Spleen (tissue), 7 donors: ENCODE results near the gene DOCK4.

ENCODE experiments used
- CTCF ChIP-seq, 11 experiments: fragments of 200-600 bp in 7 of 11; fragments of 450-650 bp in 4 of 11; sonication (generic) in 4 of 11; IDR thresholded peaks in 8 of 11; conservative IDR thresholded peaks in 3 of 11; 1 replicate in 7 of 11; 2 replicates in 4 of 11; pipeline versions ENCODE4 v1.4.0 to v1.8.0; 2016 to 2021; ENCODE audit warnings: antibody characterized with exemption in 11 of 11, inconsistent platforms in 4 of 11, mild to moderate bottlenecking in 1 of 11
- POLR2AphosphoS5 ChIP-seq, 3 donors: sonication (generic); formaldehyde crosslinking; IDR thresholded peaks; one replicate each; pipeline ENCODE4 v1.5.1; 2017; ENCODE audit warnings: antibody characterized with exemption in 3 of 3
- donor health status: DM: no; HTN: no; CAD: no; lungs with moderate emphysema.
- donor health status: DM: no; HTN: no; CAD: no.
- donor health status: DM: no; HTN: no; CAD: no.

- TF ChIP-seq CTCF (IDR thresholded peaks at IDR 0.05 in 8 of 11, conservative IDR thresholded peaks at IDR 0.05 in 3 of 11) (no peak), POLR2AphosphoS5 (IDR thresholded peaks at IDR 0.05) (no peak)
Observed at GRCh38 chr7:111758332-111758731, 447.9 kb downstream of the DOCK4 start.
